GM21367 (cell line): ENCODE measurements around the gene DYNLT2.

Experiments used
- ATAC-seq: cut with Tn5 transposase; IDR thresholded peaks from one replicate; pipeline ENCODE4 v1.9.1; 2021; ENCODE audit not compliant: unreplicated experiment

DYNLT2 gene, protein sequence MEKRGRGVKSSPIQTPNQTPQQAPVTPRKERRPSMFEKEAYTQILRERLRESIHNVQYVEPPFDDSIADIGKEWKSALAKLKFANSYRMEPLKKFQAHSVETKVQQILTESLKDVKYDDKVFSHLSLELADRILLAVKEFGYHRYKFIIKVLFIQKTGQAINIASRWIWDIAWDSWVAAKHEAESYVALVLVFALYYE

DNA sequence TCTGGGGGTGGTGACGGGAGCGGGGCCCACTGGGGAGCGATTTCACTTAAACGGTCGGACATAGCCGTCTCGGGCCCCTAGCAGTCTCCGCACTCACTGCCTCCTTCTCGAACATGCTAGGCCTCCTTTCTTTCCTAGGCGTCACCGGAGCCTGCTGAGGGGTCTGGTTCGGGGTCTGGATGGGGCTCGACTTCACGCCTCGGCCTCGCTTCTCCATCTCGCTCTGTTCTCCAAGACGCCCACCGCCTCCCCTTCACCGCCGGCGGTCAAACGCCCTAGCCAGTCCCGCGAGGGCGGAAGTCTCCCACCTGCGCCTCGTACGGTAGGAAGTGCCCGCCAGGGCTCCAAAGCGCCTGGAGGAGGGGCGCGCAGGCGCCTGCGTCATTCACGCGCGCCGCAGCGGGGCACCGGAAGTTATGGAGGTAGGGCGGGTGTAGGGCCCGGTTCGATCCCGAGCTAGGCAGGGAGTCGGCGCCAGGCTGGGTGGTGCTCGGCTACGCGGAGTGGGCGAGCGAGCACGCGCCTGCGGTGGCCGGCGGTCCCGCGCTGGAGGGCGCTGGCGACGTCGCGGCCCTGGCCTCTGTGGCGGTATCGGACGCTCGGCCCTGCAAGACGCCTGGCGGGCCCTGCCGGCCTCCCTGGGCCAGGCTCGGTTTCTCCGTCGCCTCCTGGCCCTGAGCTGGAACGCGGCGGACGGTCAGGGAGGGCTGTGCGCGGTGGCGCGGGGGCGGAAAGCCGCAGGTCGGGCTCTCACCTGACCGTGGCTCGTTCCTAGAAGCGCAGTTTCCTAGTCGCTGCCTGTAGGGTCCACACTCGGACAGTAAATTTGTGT is at the start of gene DYNLT2, which contains the start of gene ERMARD:
TSS of gene DYNLT2 (minus strand) at position 331 of the 832 bp plus-strand sequence. CDS start at position 217, 114 bp downstream.
TSS of gene ERMARD (plus strand) at position 381 of the 832 bp plus-strand sequence. CDS start at position 417, 36 bp downstream.
- peak; percentile 88 for ATAC-seq

DNA sequence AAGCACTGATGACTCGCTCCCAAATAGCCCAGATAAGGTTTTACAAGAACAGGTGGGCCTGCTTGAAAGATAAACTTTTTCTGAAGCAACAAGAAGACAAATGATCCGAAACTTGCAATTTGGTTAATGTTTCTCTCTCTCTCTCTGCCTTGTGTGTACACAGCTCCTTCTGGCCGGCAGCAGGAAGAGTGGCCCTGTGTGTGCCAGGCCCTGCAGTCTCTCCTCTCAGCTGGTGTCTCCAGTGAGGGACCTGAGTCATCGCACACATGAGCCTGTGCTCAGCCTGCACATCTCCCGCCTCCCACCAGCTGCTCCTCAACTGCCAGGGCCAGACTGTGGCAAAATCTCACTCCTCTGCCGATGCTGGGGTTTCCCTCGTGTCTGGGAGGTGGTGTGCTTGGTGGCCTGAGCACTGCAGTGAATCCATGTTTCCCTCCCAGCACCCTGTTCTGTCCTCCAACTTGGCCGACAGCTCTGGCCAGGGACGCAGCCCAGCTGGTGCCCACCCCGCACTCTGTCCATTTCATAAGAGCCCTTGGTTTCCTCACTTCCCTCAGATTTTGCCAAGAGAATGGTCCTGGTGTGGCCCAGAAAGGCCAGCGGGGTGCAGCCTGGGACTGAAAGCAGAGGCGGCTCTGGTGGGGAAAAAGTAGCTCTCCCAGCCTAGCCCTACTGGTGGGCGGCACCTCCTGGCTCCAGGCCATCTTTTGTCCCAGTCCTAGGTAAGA is 49.5 kb upstream of the DYNLT2 start:
- ATAC-seq: no peak

DNA sequence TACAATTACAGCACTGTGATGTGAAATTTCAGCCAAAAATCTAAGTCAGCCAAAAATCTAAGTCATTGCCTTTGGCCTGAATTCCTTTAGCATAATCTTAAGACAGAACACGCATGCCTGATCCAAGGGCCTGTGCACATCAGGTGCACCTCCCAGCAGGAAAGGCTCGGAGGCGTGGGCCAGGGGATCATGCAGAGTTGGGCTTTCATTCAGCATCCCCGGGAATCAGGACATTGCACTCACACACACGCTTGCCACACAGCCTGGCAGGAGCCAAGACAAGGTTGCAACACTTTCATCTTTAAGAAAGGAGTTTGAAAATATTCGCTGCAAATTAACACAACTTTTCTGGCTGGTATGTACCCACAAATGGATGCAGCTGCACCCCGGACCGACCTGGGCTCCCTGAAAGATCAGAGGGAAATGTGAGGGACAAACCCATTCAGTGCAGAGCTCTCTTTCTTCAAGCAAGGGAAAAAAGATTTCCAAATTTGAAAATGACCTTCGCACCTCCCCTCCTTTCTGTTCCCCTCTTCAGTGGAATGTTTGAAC is 48.8 kb upstream of the DYNLT2 start:
- no peak for ATAC-seq

DNA sequence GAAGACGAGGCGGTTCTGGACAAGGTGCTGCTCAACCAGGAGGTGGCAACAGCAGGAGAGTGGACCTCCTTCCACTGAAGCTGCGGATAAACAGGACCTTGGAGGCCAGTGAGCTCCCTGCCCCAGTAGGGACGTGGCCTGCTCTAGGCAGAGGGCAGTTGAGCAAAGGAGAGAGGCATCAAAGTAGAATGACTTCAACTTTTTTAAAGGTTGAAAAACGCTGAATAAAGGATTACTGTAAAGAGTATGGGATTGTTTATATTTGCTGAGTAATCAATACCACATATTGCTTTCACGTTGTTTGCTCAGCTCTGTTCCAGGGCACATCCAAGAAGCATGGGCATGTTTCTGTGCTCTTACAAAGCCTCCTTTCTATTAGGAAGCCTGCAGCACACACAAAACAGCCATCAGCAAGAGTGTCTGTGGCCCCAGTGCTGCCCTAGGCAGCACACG is 48.1 kb upstream of the DYNLT2 start:
- ATAC-seq: no peak

DNA sequence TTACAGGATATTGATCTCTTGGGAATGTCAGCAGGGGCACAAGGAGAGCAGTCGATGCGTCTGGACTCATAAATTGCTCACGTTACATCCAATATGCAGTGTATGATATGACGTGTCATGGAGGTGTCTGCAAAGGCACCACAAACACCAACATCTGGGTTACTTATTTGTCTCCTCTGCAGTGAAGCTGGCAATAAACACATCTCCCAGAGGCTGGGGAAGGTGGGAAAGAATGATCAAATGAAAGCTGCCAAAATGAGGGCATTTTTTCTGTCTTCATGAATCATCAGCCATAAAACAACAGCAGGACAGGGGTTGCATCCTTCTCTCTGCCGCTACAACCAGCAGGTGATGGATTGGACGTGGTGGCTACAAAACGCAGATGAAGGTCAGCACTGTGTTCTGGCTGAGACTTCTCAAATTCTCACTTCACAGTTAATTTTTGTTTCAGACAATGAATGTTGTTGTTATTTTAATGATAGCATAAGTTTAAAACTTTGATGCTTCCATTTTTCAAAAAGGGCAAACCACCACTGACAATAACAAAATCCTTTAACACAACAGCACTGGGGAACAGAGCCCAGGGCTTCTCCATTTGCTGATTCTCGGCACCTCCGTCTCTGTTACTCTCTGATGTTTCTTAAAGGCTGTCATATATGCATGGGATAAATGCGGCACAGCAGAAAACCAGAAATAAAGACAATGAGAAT is 47.5 kb upstream of the DYNLT2 start:
- no peak for ATAC-seq

DNA sequence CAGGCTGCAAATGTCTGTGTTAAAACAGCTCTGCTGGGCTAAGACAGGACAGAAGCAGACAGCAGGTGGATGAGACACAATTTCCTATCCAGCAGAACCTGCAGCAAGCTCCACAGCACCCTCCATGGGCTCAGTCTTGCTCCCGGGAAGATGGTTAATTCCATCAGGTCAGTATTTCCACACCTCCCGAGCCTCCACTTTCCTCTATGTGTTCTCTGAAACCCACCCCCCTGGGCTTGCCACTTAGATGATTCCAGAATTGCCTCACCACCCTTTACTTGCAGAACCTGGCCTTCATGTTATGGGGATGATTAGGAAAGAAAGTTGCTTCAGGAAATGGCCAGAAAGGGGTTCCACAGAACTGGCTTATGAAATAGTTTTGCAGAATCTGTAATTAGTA is 43.8 kb upstream of the DYNLT2 start:
- no peak for ATAC-seq

DNA sequence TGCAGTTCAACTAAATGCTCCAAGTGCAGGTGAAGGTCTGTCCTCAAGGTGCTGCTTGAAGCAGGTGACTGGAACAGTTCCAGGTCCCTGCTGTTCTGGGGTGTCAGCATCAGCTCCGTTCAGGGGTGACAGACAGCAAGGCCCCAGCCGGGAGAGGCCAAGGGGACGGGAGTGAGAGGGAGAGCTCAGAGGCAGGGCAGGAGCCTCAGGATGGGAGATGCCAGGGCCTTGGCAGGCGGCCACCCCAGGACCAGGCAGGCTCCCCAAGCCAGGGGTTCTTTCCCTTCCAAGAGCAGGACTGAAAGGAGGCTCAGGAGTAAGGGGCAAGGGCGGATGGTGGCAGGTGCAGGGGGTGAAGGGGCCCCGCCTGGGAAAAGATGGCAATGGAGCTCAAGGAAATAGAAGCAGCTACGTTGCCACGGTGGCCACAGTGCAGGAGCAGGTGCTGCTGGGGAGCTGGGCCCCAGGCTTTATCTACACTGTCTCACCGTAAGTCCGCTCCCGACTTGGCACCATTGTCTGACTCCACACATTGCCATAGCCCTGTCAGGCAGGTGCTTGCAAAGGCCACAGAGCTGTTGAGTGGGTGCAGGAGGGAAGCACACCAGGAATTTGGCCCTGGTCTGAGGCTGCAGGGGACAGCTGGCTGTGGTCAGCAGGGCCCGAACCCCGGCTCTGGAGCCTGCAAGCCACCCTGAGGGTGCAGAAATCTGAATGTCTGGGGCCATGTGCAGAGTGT is 43.1 kb upstream of the DYNLT2 start:
- no peak for ATAC-seq

DNA sequence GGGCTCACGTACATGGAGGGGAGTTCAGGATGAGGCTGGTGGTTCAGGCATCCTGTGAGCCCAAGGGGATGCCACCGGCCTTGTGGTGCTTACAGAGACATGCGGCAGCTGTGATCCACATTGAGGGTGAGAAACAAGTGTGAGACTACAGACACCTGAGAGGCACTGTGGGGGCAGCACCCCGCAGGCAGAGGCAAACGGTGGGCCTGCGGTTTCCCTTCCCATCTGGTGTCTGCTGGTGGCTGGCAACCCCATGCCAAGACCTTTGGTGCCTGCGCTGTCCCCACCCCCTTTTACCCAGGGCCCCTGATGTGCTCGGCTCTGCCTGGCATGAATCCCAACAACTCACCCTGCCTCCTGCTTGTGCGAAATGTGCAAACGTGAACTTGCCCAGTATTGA is 42.0 kb upstream of the DYNLT2 start:
- ATAC-seq: no peak

DNA sequence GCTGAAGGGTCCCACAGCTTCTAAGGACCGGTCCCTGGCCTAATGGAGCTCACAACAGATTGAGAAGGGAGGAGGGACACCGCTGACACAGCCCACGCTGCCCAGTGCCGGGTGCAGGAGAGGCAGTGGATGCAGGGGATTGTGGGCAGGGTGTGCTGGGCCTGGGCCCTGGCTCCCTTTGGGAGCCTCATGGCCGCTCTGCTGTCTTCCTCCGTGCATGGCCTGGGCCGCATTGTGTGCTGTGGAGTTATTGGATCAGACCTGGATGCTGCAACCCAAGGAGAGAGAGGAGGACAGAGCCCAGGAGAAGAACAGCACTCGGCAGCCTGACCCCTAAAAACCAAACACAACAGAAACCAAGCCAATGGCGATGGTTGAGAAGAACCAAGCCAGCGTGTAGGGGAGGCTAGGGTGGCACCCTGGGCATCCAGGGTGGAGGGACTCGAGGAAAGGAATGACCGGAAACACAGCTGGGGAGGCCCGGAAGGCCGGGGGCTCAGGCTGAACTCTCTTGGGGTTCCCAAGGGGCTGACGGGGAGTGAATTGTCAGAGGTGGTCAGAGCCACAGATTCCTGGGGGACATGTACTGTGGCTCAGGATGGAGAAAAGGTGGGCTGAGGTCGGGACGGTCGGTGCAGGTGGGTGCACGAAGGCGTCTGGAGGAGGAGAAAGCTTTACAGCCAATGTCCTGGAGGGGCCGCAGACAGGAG is 41.1 kb upstream of the DYNLT2 start:
- ATAC-seq: no peak

DNA sequence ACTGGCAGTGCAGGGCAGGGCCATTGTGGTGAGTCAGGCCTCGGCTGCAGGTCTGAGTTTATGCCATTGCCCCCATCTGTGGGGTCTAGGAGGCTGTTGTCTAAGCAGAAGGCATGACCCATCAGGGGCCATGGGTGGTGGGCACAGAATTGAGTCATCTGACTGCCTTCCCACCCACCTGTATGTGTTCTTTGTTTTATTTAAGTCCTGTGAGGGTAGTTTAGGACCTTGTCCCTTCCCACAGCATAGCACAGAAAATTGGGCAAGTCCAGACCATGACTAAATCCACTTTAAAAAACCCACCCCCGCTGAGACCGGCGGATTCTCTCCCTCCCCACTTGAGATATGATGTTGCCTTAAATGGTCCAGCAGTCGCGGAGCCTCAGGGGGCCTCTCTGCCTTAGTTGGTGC is 40.4 kb upstream of the DYNLT2 start:
- no peak for ATAC-seq

DNA sequence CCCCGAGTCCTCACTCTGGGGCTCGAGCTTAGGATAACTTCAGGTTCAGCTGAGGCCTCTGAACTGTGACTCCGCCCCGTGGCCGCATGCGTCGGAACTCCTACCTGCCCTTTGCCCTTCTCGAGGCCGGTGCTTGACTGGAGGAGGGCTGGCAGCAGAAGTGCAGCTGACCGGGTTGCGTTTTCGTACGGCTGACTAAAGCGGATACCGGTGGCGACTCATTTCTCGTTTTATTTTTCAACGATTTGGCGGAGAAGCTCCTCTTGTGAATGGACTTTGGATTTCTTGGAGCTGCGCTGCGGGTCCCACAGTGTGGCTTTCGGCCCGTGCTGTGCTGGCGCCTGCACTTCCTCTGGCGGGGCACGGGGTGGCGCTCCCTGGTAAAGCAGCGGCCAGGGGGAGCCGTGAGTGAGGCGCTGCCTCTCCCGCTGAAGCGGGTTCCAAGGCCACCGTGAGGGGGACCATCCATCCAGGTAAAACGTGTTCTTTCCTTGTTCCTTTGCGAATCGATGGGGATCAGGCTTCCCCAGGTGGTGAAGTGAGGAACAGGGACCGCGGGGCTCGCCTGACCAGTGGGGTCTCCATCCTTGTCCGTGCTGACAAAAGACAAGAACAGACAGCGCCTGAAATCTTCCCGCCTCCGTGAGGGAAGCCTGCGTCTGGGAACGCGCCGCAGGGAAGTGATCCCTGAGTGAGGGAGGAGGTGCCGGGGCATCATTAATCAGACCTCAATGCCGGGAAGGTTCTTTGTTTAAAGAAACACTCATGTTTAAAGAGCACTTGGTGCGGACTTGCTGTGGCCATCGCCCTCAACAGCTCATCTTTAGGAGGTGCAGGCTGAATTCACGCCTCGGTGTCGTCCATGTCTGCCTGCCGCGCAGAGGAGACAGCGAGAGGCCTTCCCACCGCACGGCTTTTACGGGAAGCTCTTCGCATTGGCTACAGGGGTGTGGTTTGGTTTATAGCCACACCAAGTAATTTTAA is 38.9 kb upstream of the DYNLT2 start:
- ATAC-seq: peak; percentile 97

DNA sequence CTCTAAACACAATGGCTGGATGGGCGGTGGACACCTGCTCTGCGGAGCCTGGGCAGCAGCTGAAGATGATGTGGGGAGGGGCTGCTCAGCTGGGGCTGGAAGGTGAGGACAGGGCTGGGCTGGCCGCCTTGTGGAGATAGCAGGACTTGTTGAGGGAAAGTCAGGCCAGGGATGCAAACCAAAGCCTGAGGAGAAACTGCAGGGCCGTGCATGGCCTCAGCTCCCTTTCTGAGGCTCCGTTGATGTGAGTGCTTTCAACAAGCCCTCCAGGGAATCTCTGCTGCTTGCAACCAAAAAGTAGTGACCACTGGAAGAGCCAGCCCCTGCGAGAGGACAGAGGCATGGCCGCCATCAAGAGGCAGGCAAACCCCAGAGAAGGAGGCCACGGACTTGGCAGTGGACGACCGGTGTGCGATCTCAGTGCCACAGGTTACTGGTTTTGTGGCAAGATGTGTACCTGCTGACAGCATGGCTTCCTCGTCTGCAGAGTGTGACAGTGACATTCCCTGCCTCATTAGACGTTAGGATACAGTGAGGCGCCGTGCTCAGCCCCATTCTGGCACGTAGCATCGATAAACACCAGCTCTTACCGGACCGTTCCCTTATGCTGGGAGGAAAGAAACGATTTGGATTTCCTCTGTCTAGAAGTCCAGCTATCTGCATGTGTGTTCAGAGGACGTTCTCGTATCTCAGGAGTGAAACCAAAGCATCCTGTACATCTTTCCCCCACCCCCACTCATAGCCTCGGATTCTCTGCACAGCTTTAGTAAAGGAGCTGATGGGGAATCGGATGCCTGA is 38.0 kb upstream of the DYNLT2 start:
- no peak for ATAC-seq

DNA sequence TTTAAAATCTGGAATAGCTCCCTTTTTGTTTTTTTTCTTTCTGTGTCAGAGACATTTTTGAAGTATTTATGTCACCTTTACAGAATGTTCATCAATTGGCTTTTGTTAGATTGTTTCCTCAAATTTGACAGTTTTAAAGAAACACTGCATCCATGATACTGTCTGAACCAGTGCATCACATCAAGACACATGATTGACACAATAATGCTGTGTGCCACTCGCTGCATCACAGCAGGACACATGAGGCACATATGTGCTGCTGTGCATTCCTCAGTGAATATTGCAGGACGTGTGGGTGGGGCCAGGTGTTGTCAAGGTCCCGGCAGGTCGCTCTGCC is 37.4 kb upstream of the DYNLT2 start:
- ATAC-seq: no peak

DNA sequence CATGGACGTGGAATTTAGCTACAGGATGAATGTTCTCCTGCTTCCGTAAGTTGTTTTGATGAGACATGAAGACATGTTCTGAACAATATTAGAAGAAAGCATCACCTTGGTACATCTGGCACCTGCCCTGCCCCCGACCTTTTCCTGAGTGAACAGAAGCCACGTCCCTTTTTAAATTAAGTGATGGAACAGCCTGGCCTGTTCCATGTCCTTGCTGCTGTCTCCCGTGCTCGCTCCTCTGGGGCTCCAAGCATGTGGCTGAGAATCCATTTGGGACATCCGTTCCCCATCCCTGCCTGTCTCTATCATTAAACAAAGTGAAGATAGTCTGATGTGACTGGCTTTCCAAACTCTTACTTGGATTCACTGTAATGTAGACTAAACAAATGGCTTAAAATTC is 36.4 kb upstream of the DYNLT2 start:
- ATAC-seq: no peak

DNA sequence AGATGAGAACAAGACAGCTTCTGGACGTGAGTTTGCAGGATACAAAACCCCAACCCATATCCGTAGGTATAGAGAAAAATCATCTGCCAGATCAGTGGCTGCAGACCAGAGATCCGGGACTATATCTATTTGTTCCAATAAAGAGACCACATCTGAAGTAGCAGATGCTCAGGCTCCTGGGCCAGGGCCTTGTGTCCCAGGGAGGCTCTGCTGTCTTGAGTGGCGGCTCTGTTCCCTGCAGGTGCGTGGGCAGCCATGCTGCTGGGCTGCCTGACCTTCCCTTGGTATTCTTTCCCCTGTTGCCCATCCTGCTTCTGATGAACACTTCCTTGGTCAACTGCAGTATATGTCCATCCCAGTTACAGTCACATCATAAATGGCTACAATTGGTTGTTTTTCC is 35.0 kb upstream of the DYNLT2 start:
- no peak for ATAC-seq

DNA sequence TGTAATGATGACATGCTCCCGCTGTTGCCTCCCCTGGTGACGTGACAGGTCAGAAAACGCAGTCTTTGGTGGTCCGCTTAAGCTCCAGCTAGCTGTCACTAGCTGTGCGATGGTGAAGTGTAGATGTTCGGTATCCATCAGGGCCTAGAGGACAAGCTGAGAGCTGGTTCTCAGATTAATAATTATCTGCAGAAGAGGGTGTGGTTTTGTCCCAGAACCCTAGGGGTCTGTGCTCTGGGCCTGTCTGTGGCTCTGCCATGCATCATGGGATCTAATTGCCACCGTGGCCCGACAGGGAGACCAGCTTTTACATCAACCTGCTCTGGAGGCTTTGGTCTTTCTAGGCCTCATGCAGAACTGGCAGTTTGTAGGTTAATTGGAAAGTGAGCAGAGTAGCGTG is 34.2 kb upstream of the DYNLT2 start:
- no peak for ATAC-seq

DNA sequence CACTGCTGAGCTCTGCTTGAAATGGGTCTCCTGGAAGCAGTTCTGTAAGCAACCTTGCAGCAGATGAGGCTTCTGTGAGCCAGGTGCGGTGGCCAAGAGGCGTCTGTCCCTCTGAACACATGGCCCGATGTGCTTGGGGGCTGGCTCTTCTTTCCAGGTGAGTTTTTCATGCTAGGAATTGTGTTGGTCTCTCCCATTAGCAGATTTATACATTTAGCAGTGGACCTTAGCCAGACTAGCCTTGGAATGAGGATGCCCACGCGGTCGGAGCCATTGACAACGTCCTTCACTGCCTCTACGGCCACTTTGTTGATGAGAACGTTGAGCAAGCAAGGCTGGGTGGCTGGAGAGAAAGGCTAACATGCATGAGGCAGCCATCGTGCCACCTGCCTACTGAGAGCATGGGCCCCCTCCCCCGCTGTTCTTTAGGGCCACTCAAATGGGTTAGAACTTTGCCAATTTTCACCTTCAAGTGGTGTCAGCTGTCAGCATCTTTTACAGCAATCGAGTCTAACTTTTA is 33.5 kb upstream of the DYNLT2 start:
- no peak for ATAC-seq
